ENCODE results near the gene NFE2L1.

NFE2L1 gene

DNA sequence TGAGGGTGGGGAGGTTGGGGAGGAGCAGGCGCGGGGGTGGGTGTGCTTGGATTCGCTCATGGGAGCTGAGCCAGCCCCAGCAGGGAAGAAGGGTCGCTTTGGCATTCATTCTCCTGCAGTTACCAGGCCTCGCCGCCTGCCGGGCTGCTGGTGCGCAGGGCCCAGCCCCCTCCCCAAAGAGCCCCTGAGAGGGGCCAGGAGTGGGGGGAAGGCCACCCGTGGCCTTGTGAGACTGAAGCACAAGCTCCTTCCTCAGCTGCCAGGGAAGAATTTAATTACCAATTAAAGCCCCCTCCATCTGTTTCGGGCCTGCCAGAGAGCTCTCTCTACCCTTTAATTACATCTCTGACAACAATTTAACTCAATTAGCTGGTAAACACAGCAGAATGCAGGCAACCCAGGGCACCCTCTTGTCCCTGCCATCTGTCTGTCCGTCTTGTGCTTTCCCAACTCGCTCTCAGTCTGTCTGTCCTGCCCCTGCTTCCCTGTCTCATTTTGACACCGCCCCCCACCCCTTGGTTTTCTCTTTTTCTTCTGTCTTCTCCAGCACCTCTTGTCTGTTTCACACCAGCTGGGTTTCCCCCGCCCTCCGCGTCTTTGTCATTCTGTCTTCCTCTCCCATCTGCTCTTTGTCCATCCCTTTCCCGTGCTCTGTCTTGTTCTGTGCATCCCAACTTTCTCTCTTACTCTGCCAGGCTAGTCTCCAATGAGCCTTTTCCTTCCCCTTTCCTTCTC lies 44.6 kb upstream of the NFE2L1 start:
- TF ChIP-seq, protein P1, sequence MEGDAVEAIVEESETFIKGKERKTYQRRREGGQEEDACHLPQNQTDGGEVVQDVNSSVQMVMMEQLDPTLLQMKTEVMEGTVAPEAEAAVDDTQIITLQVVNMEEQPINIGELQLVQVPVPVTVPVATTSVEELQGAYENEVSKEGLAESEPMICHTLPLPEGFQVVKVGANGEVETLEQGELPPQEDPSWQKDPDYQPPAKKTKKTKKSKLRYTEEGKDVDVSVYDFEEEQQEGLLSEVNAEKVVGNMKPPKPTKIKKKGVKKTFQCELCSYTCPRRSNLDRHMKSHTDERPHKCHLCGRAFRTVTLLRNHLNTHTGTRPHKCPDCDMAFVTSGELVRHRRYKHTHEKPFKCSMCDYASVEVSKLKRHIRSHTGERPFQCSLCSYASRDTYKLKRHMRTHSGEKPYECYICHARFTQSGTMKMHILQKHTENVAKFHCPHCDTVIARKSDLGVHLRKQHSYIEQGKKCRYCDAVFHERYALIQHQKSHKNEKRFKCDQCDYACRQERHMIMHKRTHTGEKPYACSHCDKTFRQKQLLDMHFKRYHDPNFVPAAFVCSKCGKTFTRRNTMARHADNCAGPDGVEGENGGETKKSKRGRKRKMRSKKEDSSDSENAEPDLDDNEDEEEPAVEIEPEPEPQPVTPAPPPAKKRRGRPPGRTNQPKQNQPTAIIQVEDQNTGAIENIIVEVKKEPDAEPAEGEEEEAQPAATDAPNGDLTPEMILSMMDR (IDR thresholded peaks at IDR 0.05; ENCODE audit: low read depth, low read length, missing control alignments): peak; percentile 12
- H3K4me3 ChIP-seq (ENCODE audit: low read depth, low read length): no peak overlapping the region
- no peak for DNase-seq (ENCODE audit: low read depth)
- in situ Hi-C loops (cut with HindIII; ENCODE audit: low sequenced_read_pairs): no loop called here

DNA sequence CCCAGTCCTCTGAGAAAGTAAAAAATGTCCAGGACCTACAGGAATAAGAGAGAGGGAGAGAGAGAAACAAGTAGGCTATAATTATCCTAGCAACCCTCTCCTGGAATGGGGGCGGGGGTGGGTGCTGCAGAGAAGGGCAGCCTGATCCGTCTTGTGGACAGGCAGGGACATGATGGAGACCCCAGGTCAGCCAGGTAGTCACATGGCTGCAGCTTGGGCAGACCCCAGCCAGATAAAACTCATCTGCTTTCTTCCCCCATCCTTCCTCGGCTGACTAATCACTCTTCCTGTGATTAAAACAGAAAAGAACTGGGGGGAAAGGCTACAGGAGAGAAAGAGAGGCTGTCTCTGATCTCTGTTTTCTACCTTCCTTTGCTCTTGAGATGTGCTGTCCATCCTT lies 43.2 kb upstream of the NFE2L1 start:
- in situ Hi-C loops (cut with HindIII; ENCODE audit: low sequenced_read_pairs): no loop called here
- H3K4me3 ChIP-seq (ENCODE audit: low read depth, low read length): no peak overlapping the region
- TF ChIP-seq, protein P1 (IDR thresholded peaks at IDR 0.05; ENCODE audit: low read depth, low read length, missing control alignments): no peak
- no peak for DNase-seq (ENCODE audit: low read depth)

DNA sequence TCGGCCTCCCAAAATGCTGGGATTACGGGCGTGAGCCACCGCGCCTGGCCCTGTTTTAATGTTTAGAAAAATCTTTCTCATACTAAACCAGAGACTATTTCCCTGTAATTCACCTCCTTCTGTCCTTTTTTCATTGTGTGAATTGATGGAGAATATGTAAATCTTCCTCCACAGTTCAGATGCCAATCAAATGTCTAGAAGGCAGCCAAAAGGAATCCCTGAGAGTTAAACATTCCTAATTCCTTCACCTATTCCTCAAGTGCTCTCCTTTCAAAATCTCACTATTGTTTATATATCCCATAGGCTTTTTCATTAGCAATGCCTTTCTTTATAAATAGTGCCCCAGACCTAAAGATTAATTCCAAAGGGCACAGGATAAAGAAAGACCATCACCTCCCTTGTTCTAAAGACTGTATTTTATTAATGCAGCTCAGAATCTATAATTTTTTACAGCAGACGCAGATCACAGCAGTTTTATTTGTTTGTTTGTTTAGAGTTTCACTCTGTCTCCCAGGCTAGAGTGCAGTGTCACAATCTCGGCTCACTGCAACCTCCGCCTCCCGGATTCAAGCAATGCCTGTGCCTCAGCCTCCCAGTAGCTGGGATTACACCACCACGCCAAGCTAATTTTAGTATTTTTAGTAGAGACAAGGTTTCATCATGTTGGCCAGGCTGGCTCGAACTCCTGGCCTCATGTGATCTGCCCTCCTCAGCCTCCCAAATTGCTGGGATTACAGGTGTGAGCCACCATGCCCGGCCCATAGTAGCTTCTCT lies 41.0 kb upstream of the NFE2L1 start:
- in situ Hi-C loops (cut with HindIII; ENCODE audit: low sequenced_read_pairs): no loop called here
- no peak overlapping the region for H3K4me3 ChIP-seq (ENCODE audit: low read depth, low read length)
- TF ChIP-seq, protein P1 (IDR thresholded peaks at IDR 0.05; ENCODE audit: low read depth, low read length, missing control alignments): no peak
- no peak for DNase-seq (ENCODE audit: low read depth)

GRCh38 chr17:48010193-48010592 lies 38.0 kb upstream of the NFE2L1 start:
- TF ChIP-seq, protein P1 (IDR thresholded peaks at IDR 0.05; ENCODE audit: low read depth, low read length, missing control alignments): no peak
- in situ Hi-C loops (cut with HindIII; ENCODE audit: low sequenced_read_pairs): no loop called here
- no peak for DNase-seq (ENCODE audit: low read depth)
- H3K4me3 ChIP-seq (ENCODE audit: low read depth, low read length): no peak overlapping the region

DNA sequence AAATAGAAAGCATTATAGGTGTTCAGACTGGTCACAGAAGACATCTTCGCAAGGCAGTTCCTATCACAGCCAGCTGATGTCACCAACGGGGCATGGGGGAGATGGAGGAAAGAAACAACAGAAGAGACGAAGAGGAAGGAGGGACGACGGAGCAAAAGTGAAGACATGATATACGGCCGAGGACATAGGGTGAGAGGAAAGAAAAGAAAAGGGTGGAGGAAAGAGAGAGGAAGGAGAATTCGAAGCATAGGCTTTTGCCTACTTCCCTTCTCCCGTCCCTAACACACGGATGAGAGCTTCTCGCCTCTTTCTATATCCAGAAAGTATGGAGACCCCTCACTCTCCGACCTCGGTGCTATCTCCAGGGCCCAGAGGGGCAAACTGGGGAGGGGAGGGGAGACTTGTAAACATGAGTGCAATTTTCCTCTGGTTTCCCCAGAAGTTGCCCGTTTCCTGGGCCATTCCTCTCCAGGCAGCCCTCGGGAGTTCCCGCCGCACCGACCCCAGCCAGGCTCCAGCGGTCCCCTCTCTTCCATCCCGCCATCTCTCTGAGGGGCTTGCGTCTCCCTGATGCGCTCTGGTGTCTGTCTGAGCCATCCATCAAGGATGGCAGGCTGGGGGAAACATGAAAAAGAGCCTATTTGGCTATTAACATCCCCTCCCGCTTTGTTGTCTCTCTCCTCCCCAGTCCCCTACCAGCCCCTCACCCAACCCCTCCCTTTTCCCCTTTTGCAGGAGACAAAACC lies 36.6 kb upstream of the NFE2L1 start:
- peak overlapping the region; percentile 35 for H3K4me3 ChIP-seq (ENCODE audit: low read depth, low read length)
- no peak for DNase-seq (ENCODE audit: low read depth)
- TF ChIP-seq, protein P1 (IDR thresholded peaks at IDR 0.05; ENCODE audit: low read depth, low read length, missing control alignments): peak; percentile 71
- in situ Hi-C loops (cut with HindIII; ENCODE audit: low sequenced_read_pairs): no loop called here

DNA sequence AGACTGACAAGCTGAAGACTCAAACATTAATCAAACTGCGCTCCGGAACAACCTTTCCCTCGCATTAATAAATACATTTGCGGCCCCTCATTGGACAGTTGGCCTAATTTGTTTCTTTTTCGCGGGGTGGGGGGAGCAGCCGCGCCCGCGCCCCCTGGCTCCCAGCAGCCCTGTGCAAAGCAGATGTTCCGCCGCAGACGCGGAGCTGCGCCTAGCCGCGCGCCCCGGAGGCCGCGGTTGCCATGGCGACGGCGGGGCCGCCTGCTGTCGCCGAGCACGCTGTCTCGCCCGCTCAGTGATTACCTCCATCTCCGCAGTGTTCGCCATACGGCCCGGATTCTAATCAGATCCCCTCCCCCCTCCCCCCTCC lies 36.0 kb upstream of the NFE2L1 start:
- DNase-seq (ENCODE audit: low read depth): no peak
- in situ Hi-C loops (cut with HindIII; ENCODE audit: low sequenced_read_pairs): no loop called here
- TF ChIP-seq, protein P1 (IDR thresholded peaks at IDR 0.05; ENCODE audit: low read depth, low read length, missing control alignments): no peak
- peak overlapping the region; percentile 35 for H3K4me3 ChIP-seq (ENCODE audit: low read depth, low read length)
